NCI-H1105 treated with DMSO at 0.1 percent for 48 hours (cell line): ENCODE data around the gene MS4A8.
"Not testable (repeated sequence)": the region's sequence is repeated elsewhere in the genome, so short reads cannot be mapped to it uniquely, and the experiment has no call there.

Source experiments
- DNase-seq: peaks from one replicate; lab custom pipeline; 2025; lab: John Stamatoyannopoulos, UW

Gene MS4A8, protein sequence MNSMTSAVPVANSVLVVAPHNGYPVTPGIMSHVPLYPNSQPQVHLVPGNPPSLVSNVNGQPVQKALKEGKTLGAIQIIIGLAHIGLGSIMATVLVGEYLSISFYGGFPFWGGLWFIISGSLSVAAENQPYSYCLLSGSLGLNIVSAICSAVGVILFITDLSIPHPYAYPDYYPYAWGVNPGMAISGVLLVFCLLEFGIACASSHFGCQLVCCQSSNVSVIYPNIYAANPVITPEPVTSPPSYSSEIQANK

DNA sequence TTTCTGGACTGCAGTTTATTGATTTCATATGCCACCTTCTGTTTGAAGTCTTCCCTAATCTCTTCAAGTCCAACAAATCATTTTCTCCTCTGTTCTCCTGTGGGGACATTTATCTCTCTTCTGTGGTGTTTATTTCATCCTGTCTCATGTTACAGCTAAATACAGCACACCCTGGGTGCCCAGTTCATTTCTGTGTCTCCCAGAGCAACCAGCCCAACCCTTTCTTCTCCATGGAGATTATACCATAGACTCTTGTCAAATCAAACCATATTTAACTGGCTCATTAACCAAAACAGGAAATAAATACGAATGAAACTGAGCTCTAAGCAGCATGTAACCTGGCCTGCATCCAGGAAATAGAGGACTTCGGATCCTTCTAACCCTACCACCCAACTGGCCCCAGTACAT lies at the start of gene MS4A8:
MS4A8 (plus strand) TSS at position 329 of the 408 bp plus-strand sequence. CDS start 1,249 bp downstream, outside the sequence.
- peak; percentile 96 for DNase-seq

DNA sequence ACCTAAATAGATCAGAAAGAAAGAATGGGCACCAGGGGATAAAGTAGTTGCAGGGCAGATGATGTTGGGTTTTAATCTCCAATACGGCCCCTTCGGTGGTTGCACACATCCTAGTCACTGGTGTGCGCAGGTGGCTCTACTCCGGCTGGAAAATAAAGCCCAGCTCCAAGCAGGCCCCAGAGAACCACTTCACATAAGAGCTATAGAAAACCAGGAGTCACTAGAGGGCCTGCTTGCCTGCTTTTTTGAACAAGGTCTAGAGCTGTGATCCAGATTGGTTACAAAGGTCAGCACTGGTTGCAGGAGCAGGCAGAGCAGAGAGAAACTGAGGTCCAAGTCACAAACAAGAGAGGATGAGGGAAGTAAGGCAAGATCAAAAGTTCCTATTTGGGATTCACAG lies 41.5 kb upstream of the MS4A8 start:
- peak; percentile 51 for DNase-seq

DNA sequence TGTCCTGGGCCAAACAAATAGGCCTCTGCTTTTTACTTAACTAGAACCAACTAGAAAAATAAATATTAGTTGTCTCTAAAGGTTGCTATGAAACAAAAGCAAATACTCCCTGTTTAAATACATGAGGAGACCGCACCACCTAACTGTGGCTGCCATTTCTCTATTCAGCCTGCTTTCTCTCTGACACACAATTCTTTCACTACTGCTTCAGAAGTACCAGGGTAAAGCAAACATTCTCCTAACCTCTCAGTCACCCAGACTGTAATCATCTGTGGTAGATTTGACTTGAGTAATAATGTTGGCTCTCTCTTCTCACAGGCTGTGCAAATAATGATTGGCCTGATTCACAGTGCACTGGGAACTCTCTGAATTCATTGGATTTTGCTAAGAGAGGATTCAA lies 41.0 kb upstream of the MS4A8 start:
- peak; percentile 79 for DNase-seq

DNA sequence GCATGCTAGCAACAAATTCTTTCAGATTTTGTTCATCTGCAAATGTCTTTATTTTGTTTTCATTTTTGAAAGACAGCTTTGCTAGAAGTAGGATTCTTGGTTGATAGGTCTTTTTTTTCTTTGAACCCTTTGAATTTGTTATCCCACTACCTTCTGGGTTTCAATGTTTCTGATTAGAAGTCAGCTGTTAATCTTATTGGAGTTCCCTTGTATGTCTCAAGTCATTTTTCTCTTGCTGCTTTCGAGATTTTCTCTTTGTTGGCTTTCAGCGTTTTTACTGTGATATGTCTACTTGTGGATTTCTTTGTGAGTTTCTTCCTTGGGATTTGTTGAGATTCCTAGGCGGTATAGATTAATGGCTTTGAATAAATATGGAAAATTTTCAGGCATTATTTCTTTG lies 27.2 kb upstream of the MS4A8 start:
- no peak for DNase-seq

DNA sequence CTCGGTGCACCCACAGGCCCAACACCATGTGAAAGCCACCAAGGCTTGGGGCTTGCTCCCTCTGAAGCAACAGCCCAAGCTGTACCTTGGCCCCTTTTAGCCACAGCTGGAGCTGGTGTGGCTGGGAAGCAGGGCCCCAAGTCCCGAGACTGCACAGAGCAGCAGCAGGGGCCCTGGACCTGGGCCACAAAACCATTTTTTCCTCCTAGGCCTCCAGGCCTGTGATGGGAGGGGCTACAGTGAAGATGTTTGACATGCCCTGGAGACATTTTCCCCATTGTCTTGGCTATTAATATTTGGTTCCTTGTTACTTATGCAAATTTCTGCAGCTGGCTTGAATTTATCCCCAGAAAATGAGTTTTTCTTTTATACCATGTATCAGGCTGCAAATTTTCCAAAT lies 21.2 kb upstream of the MS4A8 start:
- not testable (repeated sequence) for DNase-seq

DNA sequence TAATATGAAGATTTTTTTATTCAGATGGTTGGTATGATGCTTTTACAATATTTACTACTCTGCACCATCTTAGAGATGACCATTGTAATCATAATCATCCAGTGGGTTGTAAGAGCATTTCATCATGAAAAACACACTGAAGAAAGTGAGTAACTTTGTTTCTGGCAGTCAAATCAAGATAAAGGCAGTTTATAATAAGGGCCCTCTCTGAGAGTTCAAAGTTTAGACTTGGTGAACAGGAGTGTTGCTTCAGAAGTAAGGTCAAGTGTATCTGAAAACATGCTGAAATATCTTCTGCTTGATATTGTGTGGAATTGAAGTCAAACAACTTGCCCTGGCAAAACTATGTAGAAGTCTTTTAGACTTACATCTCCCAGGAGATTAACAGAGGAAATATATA lies 19.5 kb upstream of the MS4A8 start:
- no peak for DNase-seq

DNA sequence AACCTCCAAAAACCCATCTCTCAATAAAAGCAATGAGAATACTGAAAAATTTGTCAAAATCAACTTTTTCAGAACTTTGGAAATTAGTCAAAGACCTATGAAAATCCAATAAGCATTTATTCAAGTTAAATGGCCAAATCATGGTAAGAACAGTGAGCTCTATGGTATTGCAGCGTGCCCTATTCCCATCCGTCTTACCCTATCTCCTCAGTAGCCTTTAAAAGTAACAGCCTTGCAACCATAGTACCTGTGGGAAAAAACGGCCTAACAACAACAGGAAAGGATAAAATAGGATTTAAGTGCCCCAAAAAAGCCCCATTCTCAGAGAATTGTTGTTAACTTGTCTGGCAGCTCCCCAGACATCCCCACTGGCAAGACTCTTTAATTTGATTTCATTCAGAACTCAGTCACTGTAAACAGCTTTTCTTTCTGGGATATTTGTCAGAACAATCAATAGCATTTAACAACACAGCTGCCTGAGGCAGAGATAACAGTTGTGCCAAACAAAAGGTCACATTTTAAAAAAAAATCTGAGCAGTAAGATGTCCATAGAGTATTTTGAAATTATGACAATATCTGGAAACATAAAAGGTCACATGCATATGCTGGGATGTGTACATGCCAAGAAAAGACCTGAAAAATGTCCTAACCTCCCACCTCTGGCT lies 18.8 kb upstream of the MS4A8 start:
- no peak for DNase-seq

DNA sequence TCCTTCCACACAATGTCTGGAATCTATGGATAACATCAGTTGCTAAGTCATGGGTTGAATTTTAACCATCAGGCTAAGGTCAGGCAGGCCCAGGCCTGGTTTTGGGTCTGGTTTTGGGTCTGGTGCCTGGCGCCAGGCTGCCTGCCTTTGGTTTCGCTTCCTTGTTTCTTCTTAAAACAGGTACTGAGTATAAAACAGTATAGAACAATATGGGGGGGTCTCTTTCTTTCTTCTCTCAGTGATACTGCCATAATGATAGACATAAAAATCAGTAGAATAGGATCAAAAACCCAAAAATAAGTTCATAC lies 14.9 kb upstream of the MS4A8 start:
- not testable (repeated sequence) for DNase-seq

DNA sequence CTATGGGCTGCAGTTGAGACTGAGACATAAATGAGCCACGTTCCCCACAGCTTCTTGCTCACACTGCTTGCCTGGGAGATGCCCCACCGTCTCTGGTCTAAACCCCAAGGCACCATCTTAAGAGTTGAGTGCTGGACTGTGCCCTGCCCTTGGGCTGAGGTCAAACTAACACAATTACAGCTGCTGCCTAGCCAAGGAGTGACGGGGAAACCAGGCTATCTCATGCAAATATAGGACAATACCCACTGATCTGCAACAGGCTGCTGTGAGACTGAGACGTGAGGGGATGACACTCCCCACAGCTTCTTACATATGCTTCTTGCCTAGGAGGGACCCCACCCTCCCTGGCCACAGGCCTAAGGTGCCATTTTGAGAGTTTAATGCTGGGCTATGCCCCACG lies 7.8 kb upstream of the MS4A8 start:
- no peak for DNase-seq

DNA sequence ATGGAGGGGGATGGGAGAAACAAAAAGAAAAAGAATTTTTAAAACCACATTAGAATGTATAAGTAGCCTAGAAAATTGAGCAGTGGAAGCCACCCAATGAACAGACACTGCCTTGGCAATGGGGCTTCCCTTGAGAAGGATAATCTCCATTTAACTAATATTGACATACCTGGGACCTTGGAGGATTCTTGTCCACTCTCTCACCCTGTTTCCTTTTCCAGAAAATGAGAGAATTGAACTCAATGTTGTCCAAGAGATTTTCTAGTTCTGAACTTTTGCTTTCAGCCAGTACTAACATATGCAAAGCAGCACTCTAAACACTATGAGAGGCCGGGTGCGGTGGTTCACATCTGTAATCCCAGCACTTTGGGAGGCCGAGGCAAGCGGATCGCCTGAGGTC lies 524 bp downstream of the MS4A8 start:
- no peak for DNase-seq

DNA sequence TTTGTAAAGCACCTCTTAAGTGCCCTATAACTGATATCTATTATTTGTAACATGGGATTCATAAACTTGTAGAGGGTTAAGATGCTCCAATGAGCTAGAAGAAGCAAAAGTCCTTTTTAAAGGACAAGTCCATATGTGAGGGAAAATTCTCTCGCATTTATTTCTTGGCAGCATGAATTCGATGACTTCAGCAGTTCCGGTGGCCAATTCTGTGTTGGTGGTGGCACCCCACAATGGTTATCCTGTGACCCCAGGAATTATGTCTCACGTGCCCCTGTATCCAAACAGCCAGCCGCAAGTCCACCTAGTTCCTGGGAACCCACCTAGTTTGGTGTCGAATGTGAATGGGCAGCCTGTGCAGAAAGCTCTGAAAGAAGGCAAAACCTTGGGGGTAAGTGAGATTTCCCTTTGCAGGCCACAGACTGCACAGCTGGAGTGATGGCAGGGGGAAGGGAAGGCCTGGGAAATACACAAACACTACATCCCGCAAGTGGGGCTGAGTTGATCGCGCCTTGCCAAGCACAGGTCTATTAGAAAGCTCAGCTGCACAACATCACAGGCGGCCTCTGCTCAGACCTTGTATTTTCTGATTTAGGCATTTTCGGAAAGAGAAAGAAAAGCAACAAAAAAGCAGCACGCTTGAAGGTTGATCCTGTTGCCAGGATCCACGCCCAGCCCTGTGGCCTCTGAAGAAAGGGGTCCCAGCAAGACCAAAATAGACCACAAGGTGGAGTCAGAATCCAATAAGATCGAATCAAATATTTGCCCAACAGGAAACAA lies 1.5 kb downstream of the MS4A8 start:
- peak; percentile 88 for DNase-seq

DNA sequence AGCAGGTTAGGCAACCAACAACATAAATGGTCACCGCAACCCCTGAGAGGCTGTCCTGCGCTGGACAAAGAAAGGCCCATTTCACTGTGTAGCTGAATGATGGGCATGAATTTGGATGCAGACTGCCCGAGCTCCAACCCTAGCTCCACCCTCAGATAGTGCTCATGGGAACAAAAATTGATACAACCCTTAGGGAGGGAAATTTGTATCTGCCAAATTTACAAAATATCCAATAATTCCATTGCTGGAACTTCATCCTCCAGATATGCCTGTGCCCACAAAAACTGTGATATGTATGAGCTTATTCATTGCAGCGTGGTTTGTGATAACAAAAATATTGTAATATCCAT lies 2.0 kb downstream of the MS4A8 start:
- no peak for DNase-seq

DNA sequence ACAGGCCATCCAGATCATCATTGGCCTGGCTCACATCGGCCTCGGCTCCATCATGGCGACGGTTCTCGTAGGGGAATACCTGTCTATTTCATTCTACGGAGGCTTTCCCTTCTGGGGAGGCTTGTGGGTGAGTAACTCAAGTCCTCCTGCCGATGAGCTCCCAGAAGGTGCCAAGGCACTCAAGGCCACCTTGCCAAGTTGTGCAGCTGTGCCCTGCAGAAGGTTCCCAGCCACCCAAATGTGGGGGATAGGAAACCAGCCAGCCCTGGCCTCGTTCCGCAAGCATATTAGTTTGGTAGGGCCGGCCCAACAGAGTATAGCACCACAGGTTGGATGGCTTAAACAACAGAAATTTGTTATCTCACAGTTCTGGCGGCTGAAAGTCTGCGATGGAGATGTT lies 4.0 kb downstream of the MS4A8 start:
- no peak for DNase-seq

DNA sequence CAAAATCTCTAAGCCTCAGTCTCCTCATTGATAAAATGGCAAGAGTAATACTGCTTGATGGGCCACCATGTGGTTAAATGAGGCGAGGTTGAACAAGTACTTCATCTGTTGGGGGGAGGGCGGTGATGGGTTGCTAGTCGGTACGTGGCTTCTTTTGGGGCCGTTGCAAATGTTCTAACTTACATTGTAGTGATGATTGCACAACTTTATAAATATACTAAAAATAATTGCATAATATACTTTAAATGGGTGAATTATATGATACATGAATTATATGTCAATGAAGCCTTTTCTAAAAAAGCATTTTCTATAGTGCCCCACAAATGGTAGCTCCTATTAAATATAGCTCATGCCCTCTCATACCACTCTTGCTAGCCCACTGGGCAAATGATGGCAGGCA lies 6.5 kb downstream of the MS4A8 start:
- no peak for DNase-seq

DNA sequence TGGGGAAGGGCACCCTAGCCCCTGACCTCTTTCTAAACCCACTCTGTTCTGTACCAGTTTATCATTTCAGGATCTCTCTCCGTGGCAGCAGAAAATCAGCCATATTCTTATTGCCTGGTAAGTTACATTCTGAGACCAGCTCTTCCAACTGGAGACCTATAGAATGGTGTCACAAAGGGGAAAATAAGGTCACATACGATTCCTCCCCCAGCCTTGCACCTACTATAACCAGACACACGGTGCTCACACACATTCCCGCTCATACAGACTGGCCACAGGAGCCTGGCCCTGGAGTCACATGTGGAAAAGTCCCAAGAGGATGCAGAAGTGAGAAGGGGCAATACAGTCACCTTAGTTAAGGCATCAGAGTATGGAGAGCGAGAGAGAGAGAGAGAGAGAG lies 7.5 kb downstream of the MS4A8 start:
- DNase-seq, result no peak

DNA sequence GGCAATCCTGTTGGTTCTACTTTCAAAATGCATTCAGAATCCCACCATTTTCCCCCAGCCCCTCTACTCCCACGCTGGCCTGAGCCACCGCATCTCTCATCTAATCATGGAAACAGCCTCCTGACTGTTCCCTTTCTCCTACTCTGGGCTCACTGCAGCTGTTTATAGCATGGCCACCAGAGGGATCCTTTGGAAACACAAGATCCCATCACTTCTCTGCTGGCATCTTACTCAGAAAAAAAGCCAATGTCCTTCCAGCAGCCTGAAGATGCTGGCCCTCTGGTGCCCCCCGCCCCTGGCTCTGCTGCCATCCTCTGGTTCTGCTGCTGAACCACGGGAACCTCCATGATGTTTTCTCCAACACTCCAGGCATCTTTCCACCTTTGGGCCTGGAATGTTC lies 11.1 kb downstream of the MS4A8 start:
- no peak for DNase-seq

DNA sequence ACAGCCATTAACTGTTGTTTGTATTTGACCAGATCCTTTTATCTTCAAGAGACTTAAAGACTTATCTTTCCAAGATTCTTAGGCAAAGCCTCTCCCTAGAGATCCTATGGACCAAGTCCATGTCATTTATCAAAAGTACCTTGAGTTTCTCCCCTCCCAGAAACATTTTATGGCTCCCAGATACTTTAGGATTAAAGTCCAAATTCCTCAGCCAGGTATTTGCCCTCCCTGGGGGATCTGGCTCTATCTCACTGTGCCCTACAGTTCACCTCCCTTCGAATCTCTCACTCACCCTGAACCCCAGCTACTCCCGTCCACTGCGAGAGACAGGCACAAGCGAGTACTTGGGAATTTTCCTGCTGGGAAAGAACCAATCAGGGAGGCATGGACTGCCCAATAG lies 11.9 kb downstream of the MS4A8 start:
- no peak for DNase-seq

DNA sequence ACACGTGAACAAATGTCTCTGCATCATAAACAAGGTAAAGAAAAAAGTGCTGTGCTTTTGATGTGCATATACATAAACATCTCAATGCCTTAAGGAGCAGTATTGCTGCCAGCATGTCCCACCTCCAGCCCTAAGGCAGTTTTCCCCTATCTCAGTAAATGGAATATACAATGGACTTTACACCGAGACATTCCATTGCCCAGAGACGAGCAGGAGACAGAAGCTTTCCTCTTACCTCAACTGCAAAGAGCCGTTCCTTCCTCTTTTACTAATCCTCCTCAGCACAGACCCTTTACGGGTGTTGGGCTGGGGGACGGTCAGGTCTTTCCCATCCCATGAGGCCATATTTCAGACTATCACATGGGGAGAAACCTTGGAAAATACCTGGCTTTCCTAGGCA lies 14.0 kb downstream of the MS4A8 start:
- not testable (repeated sequence) for DNase-seq

DNA sequence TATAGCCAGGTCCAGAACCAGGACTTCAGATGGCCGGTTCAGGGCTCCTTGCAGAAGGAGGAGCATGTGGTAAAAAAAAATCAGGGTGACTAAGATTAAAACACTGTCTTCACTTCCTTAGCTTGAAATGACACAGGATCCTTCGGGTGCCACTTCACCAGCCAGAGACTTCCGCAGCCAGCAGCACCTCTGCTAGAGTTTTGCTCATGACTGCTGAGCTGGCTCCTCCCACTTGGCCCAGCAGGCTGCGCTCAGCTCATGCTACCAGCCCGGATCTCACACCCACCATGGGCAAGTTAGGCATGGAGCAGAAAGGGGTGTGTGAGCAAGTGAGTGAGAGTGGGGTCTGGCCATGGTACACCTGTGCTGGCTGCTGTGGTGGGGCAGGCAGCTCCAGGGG lies 18.5 kb downstream of the MS4A8 start:
- DNase-seq, result no peak

DNA sequence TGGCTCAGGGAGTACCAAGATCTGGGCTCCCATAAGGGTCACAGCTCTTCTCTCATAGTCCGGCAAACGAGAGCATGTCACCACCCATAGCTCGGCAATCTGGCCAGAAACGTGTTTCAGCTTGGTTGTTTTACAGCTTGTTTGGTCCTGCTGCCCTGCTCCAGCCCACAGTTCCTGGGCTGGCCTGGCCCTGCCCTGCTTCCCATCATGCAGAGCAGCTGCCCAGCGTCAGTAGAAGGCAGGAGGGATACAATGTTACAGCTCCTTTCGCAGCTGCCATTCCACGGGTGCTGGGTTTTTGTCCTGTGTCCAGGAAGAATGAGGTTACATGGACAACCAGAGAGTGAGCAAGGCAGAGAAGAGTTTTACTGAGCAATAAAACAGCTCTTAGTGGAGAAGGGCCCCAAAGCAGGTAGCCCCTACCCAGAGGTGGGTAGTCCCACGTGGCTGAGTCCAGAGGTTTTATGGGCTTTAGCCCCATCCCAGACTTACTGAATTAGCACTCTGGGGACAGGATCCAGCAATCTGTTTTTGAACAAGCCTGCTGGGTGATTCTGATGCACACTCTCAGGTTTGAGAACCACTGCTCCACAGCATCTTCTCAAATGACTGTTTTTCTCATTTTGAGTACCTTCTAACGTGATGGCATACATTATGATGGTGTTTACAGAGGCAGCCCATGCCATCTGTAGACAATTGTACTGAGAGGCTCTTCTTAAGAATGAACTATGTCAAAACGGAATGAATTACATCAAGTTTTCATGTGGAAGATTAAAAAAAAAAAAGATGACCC lies 19.3 kb downstream of the MS4A8 start:
- DNase-seq, result no peak

DNA sequence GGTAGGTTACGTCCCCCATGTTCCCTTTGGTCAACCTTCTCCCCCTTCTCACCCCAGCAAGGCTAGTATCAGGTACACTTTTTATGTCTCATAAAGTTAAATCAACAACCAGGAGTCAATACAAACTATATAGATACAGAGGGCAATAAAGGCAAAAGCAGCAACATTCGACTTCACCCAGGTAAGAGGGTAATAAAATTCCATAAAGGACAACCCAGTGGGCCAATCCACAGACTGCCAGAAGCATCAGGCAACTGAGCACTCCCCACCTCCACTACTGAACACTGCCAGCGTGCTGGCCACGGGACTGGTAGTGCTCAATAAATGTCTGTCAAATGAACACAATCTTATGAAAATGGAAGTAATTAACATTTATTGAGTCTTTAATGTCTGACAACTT lies 20.0 kb downstream of the MS4A8 start:
- no peak for DNase-seq

DNA sequence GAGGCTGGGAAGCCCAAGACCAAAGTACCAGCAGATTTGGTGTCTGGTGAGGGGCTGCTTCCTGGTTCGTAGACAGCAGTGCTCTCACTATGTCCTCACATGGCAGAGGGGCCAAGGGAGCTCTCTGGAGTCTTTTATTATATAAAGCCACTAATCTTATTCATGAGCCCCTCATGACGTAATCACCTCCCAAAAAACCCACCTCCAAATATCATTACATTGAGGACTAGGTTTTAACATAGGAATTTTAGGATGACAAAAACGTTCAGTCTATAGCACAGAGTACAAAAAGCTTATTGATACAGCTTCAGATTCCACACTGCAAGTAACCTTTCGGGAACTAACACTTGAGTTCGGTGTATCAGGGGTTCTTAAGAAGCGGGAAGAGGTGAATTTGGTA lies 21.0 kb downstream of the MS4A8 start:
- no peak for DNase-seq

DNA sequence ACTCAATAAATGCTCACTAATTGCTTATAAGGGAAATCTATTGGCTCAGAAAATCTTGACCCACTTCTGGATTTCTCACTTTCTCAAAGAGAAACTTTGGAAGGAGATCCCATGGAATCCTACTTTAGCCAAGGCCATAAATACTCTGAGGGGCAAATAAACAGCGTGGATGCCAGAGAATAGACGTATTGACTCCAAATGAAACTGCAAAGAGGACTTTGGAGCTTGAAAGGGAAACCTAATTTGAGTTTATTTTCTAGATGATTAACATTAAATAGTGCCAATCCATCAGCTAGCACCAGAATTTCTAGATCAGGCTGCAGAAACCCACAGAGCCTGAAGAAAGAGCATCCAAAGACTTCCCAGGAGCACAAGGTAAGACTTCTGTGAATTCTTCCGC lies 25.0 kb downstream of the MS4A8 start, which contains the start of gene MS4A18:
MS4A18 (plus strand) TSS at position 301 of the 400 bp plus-strand sequence.
- DNase-seq, result no peak
